Measurements from ENCODE around the gene KLHL3. TPM values are rescaled to one million over a fixed set of nuclear protein-coding genes. Genes with fewer than 3 reads are reported as not detected.

KLHL3 gene
- total RNA-seq, 1 donor from 2014 or later, result 19.3 TPM

GRCh38 chr5:137611794-137612435, 124.0 kb downstream of the KLHL3 start:
- no peak for DNase-seq (ENCODE audit: low read depth in 2 of 2)

GRCh38 chr5:137611011-137611580, 124.8 kb downstream of the KLHL3 start:
- DNase-seq (ENCODE audit: low read depth in 2 of 2), result no peak

- DNase-seq (ENCODE audit: low read depth in 2 of 2), result no peak
These were observed 125.3 kb downstream of the KLHL3 start for GRCh38 chr5:137610598-137610997.

GRCh38 chr5:137609127-137609526, 126.8 kb downstream of the KLHL3 start:
- no peak for DNase-seq (ENCODE audit: low read depth in 2 of 2)

- no peak for DNase-seq (ENCODE audit: low read depth in 2 of 2)
These were observed 128.1 kb downstream of the KLHL3 start for GRCh38 chr5:137607771-137608170.

GRCh38 chr5:137606401-137606800, 129.5 kb downstream of the KLHL3 start:
- no peak for DNase-seq (ENCODE audit: low read depth in 2 of 2)

GRCh38 chr5:137605411-137605810, 130.5 kb downstream of the KLHL3 start:
- peak in 1 of 2 donors; percentile 12 for DNase-seq (ENCODE audit: low read depth in 2 of 2)

GRCh38 chr5:137604348-137605095, 131.4 kb downstream of the KLHL3 start:
- no peak for DNase-seq (ENCODE audit: low read depth in 2 of 2)

- DNase-seq (ENCODE audit: low read depth in 2 of 2), result no peak
These were observed 132.0 kb downstream of the KLHL3 start for GRCh38 chr5:137603891-137604290.

- no peak for DNase-seq (ENCODE audit: low read depth in 2 of 2)
These were observed 132.5 kb downstream of the KLHL3 start for GRCh38 chr5:137603356-137603755.

- no peak for DNase-seq (ENCODE audit: low read depth in 2 of 2)
These were observed 133.1 kb downstream of the KLHL3 start for GRCh38 chr5:137602721-137603273.

- DNase-seq (ENCODE audit: low read depth in 2 of 2), result no peak
These were observed 135.0 kb downstream of the KLHL3 start for GRCh38 chr5:137600721-137601360.

- no peak for DNase-seq (ENCODE audit: low read depth in 2 of 2)
These were observed 136.4 kb downstream of the KLHL3 start for GRCh38 chr5:137599457-137599856.

GRCh38 chr5:137598399-137598798, 137.5 kb downstream of the KLHL3 start:
- DNase-seq (ENCODE audit: low read depth in 2 of 2), result no peak

- DNase-seq (ENCODE audit: low read depth in 2 of 2), result no peak
These were observed 138.9 kb downstream of the KLHL3 start for GRCh38 chr5:137596941-137597340.

GRCh38 chr5:137595396-137596079, 140.4 kb downstream of the KLHL3 start:
- DNase-seq (ENCODE audit: low read depth in 2 of 2), result no peak

GRCh38 chr5:137594717-137595116, 141.2 kb downstream of the KLHL3 start:
- DNase-seq (ENCODE audit: low read depth in 2 of 2), result peak in 1 of 2 donors; percentile 18

- DNase-seq (ENCODE audit: low read depth in 2 of 2), result no peak
These were observed 143.6 kb downstream of the KLHL3 start for GRCh38 chr5:137592317-137592716.

GRCh38 chr5:137589185-137589584, 146.7 kb downstream of the KLHL3 start:
- DNase-seq (ENCODE audit: low read depth in 2 of 2), result no peak

- DNase-seq (ENCODE audit: low read depth in 2 of 2), result no peak
These were observed 148.0 kb downstream of the KLHL3 start for GRCh38 chr5:137587919-137588318.

GRCh38 chr5:137584262-137584661, 151.6 kb downstream of the KLHL3 start:
- DNase-seq (ENCODE audit: low read depth in 2 of 2), result no peak
